ENCODE results near the gene POLR3B.
"Not testable (repeated sequence)": the region's sequence is repeated elsewhere in the genome, so short reads cannot be mapped to it uniquely, and the experiment has no call there.

The POLR3B gene

DNA sequence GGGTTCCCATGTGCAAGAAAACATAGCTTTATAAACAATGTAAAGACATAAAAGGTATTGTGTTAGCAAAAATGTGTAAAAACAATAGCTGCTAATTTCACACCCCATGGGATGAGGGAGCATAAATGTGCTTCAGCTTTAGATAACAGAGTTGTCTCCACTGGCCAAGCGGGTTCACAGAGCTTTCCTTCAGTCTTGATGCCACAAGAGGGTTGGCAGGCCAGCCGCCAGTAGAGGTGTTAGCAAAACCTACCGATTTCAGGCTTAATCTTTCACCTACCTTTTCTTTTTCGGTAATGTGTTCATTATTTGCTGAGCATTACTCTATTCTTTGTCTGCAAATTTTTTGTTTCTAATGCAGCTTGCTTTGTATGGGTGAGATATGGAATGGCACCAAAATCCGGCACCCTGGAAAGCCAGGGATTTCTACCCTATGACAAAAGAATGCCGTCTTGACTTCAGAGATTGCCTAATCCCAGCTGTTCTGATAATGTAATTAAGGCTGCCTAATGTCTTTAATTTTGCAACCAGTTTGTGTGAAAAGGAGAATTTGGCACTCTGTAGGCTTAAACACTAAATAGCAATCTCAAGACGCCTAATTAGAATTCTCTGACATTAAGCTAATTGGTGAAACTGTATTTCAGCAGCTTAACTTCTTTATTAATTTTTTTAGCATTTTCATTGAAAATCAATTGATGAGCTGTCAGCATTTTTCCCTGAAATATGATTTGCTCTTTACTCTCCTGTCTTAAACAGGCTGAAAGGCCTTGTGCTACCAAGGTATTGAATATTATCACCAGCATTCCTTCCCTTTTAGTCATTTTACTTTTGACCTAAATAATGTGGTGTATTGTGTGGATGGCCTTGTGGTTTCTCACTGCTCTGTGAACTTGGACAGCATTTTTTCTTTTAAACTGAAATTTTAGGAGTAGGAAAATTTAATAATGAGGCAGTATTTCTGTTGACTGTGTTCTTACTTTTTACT lies 60.7 kb downstream of the POLR3B start:
- no peak for DNase-seq

DNA sequence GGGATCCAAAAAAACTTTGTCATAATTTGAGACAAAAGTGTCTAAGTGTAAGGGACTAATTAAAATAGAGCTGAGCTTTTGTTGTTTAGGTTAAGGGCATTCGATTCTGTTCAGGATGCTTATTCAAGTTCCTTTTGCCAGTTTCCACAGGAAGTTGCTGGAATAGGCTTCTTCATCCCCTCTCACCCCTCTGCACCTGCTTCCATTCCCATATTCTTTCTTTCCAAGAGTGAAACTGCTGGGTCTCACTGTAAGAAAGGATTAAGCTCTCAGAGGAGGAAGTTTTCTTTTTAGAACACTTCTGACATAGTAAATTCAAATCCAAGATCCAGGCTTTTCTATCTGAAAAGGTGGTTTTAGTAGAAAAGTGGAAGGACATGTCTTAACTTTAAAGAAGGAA lies 61.4 kb downstream of the POLR3B start:
- DNase-seq, result no peak

DNA sequence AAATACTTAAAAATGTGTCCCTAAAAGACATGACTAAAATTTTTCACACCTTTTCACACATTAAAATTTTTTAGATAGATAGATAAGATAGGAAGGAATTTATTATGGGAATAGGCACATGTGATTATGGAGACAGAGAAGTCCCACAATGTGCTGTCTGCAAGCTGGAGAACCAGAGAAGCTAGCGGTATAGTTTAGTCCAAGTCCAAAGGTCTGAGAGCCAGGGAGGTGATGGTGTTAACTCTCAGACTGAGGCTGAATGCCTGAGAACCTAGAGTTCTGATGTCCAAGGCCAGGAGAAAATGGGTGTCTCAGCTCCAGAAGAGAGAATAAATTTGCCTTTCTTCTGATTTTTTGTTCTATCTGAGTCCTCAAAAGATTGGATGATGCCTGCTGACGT lies 65.7 kb downstream of the POLR3B start:
- DNase-seq, result no peak

DNA sequence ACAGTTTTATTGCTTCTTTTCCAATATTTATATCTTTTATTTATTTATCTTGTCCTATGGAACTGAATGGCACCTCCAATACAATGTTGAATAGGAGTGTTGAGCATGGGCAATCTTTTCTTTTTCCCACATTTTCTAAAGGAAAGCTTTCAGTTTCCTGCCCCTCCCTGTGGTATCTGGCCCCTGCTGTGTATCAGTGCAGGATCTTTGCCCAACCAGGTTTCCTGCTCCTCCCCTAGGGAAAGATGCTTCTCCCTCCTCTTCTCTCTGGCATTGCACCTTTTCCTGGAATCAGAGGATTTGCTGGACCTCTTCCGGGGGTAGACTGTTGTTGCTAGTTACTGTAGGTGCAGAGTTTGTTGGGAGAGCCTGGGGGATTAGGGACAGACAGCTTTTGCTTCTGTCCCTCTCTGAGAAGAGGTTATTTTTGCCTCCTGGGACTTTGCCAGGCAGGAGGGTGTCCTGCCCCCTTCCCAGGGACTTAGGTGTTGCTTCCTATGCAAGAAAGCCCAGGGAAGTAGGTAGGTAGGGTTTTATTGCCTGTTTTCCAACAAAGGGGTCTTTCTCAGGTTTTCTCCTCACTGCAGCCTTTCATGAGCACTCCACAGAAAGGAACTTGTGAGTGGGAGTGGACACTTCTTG lies 67.6 kb downstream of the POLR3B start:
- no peak for DNase-seq

DNA sequence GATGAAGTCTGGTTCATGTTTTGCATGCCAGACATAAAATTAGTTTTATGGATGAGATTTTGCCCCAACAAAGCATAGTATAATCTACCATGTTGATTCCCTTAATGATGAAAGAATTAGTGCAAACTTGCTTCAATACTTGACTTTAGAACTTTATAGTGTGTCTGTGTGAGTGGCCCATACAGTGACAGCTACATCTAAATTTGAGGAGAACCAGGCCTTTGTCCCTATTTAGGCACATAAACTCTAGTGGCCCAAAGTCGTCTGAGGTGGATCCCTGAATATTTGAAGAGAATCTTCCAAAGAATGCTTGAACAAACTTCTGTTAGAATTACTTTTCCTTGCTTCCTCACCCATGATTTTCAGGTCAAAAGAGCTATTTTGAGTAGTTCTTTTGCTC lies 70.4 kb downstream of the POLR3B start:
- no peak for DNase-seq

DNA sequence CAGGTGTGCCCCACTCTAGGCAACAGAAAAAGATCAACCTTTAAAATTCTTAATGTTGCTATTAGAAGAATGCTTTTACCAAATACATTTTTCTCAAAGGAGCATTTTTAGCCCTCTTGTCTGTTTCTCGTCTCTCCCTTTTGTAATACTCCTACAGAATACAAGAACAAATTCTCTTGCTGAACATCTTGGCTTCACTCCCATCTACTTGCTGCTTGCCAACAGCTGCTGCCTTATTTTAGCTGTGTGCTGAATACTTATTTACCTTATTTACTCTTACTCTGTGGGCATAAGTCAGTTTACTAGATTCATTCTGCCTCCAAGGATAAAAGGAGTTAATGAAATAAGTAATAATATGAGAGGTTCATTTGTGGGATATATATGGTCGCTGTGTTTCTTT lies 70.8 kb downstream of the POLR3B start:
- no peak for DNase-seq

DNA sequence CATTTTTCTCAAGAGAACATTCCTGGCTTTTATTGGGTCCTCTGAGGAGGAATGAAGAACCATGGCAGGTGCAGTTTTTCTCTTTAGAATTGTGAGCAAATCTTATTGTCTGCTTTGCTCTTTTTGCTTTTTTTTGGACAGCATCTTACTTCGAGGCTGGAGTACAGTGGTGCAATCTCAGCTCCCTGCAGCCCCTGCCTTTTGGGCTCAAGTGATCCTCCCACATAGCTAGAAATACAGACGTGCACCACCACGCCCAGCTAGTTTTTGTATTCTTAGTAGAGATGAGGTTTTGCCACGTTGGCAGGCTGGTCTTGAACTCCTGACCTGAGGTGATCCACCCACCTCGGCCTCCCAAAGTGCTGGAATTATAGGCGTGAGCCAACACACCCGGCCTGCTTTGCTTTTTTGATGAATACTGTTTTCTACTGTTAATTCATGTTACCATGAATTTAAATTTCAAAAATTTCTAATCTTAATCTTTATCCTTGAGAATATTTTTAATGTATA lies 71.5 kb downstream of the POLR3B start:
- DNase-seq, result no peak

DNA sequence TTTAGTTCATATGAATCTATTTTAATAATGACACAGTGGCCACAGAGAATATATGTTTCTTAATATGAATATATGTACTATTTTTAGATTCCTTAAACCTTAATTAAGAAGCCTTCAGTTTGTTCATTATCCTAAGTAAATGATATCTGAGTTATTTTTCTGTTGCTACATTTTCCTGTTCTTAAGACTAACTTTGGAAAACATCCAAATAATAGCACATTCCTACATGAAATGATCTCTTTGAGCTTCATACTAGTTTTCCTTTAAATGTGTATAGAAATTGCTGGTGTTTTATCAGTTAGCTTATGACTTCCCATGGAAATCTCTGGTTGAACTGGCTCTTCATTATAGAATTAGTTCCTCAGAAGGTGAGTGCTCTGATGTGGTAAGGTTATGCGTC lies 72.1 kb downstream of the POLR3B start:
- no peak for DNase-seq

DNA sequence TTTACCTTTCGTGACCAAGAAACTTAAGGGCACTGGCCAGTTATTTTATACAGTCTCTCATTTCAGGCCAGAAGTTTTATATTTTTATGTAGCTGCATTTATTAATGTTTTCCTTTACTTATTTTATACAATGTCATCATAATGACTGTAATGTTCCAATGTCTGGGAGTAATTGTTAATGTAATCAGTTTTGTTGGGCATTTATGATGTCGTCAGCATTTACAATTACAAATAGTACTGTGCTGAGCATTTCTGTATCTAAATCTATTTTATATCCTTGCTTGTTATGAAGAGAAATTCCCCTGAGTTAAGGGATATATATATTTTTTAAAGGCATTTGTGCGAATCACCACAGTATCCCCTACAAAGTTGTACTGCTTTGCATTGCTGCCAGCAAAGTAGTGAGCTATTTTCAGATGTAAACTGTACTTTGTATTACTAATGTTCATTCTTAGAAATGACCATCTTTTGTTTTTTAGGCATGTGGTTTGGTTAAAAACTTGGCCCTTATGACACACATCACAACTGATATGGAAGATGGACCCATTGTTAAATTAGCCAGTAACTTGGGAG lies 74.4 kb downstream of the POLR3B start:
- no peak for DNase-seq

DNA sequence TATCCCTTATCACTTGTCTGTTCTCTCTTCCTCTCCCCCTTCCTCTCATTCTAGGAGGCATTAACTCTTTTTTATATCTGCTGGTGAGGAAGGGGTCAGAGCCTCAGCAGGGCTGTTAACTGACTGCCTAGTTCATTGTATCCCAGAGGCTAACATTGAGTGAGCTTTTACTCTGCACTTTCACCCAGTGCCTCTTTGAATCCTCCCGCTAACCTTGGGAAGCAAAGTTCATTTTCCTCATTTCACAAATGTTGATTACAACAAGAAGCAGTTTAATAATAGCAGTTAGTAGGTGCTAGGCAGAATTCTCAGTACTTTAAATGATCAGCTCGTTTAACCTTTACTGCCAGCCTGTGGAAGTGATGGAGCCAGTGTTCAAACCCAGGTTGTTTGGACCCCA lies 75.5 kb downstream of the POLR3B start:
- no peak for DNase-seq

DNA sequence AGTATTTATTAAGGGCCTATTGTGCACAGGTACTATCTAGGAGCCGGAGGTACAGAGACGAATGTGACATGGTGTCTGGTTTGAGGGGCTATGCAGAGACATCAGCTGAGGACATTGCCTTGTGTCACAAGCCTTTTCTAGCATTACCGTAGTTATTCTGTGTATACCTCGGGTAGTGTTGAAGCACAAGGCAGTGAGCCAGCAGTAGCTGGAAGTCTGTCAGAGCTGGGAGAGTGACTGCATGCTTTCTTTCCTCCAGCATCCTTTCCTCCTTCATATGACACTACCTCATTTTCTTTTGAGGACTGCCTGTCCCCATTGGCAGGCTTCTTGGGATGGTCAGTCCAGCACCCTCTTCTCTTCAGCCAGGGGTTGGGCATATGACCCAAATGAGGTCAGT lies 77.0 kb downstream of the POLR3B start:
- no peak for DNase-seq

DNA sequence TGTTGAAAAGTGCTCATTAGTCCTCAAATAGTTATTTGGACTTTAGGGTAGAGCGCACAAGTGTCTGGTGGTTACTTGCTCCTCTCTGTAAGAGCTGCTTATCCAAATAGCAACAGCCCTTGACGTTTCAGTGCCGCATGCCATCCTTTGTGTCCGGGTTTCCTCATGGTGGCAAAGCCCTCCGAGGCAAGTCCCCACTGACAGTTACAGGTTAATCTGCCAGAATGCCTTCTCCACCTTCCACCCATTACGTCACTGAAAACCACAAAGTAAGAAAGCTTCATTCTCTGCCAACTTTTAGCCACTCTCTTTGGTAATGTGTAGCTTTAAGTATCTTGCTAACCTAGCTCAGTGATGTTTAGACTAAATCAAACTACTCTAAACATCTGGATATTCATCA lies 78.6 kb downstream of the POLR3B start:
- no peak for DNase-seq

DNA sequence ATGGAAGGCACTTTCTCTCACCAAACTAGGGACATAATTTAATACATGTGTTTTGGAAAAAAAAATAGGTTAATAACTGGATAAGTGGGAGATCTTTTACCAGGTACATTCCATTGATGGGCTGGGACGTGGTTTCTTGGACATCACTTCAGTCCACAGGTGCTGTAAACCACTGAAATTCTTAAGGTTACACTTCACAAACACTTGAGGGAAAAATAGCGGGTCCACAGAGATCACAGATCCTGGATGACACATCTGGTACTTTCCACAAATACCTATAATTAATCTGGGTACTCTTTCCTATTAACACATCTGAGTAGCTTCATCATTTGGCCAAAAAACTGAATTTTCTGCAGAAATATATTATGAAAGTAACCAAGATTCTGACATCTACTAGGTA lies 85.0 kb downstream of the POLR3B start:
- DNase-seq, result no peak

DNA sequence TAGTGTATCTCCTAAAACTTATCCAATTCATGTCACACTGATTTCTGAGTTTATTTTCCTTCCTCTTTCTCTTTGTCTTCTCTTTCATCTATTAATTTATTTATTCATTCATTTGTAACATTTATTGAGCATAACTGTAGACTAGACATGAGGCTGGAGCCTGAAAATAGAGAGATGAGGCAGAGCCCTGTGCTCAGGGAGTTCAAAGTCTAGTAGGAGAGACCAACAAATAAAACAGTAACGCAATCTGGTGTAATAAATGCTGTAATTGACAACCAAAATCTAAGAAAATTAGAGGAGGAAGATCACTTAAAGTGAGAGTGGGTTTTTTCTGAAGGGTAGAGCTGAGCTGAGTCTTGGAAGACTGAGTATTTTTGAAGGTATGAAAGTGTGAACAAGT lies 87.5 kb downstream of the POLR3B start:
- no peak for DNase-seq

DNA sequence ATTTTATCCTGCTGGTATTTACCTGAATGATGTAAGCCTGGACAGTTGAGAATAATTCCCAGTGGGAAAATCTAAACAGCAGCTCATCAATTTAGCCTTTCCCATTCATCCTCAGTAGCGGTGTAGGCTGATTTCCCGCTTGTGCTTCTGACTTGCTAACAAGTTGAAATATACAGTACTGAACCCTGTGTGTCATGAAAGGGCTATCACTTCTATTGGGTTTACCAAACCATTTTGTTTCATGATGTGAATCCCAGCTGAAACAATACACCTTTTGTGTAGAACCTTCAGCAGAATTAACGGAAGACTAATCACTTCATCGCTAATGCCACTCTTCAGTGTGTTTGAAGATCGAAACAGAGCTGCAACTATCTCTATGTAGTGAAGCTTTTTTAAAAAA lies 88.4 kb downstream of the POLR3B start:
- no peak for DNase-seq

DNA sequence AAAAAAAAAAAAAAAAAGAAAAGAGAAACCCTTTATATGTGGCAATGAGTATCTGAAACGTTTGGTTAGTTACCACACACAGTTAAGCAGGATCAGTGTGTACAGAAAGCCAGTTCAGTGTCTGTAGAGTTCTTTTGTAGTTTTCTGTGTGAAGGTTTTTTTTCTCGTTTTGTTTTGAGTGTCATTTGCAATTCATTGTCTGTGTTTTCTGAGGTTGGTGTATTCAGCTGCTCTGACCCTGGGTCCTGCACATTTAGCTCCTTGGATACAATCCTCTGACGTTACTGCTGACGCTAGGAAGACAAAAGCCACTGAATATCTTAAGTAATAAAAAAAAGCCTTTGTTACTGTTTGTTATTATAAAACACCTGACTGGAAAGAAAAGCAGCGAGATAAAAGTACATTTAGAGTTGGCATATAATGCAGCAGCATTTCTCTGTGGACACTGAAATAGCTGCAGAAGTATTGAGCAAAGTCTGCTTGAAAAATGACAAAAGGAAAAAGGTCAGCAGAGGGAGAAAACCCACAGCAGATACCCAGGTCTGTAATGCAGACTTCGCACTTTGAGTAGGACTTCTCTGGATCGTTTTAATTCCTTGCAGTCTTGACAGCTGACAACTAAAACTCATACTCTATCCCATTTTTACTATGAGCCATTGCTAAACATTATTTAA lies 89.0 kb downstream of the POLR3B start:
- DNase-seq, result no peak

DNA sequence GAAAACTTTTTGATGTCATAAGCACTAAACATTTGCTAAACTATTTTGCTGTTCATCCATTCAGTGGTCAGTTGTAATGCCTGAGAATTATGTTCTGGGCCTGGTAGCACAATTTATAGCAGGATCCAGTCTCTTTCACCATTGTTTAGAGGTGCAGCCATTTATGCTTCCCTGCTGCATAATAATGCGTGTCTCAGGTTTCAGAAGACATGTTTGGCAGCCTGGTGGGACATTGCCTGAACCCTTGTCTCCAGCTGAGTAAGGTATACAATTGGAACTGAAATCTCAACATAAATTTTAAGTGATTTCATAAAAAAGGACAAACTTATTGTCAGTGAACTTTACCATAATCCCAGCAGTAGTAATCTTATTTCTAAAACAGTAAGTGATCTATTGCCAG lies 94.8 kb downstream of the POLR3B start:
- DNase-seq, result no peak

DNA sequence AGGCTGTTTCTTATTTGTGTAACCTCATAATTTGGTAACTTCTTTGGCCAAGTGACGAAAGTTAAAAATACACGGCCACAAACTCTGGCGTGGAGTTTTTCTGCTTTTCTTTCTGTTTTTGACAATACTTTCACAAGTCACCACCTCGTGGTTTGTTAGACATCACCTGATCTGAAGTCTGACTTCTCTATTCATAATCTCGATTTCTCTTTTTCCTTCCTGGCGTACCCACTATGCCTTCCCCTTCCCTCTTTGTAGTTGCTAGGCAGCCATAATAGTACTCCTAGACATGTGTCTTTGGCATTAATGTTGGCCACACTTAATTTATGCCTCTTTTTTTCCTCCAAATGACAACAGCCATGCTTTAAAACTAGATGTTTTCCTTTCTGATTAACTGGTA lies 97.6 kb downstream of the POLR3B start:
- DNase-seq, result no peak

DNA sequence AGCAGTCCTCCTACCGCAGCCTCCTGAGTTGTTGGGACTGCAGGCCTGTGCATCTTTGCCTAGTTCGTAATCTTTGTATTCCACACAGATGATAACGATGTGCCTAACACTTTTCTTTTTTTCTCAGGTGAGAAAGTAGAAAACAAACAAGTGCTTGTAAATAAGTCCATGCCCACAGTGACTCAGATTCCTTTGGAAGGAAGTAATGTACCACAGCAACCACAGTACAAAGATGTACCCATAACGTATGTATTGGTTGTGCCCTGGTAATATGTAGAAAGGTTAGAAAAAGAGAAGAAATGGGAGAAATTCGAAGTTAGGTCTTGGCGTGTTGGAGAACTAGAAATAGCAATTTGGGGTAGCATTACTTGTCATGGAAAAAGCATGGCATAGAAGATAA lies 101.6 kb downstream of the POLR3B start:
- no peak for DNase-seq

DNA sequence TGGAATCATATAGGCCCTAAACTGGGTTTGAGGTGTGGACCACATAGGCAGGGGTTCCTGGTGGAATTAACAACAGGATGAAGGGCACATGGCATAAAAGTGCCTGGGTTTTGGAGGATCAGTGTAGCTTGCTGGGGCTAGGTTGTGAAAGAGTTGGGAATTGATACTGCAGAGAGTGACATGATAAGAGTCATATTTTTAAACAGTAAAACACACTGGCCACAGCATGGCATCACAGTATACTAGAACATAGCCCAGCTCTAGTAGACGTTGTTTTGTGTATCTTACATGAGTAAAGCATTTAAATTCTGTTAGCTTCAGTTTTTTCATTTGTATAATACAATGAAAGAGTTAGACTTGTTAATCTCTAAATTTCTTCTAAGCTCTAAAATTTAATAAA lies 102.0 kb downstream of the POLR3B start:
- no peak for DNase-seq

DNA sequence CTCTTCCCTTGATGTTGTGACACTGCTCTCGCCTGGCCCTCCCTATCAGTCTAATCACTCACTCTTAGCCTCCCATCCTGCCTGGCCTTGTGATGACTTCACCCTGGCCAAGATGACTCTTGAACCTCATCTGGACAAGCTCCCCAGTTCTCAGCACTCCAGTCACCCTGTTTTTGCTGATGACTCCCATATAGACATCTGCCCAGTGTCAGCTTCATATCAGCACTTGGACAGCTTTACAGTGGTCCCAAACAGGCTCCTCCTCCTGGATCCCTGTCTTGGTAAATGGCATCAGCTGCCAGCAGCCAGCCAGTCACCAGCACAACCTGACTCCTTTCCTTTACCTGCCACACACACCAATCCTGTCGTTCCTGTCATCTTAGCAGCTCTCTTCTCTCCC lies 104.2 kb downstream of the POLR3B start:
- no peak for DNase-seq

DNA sequence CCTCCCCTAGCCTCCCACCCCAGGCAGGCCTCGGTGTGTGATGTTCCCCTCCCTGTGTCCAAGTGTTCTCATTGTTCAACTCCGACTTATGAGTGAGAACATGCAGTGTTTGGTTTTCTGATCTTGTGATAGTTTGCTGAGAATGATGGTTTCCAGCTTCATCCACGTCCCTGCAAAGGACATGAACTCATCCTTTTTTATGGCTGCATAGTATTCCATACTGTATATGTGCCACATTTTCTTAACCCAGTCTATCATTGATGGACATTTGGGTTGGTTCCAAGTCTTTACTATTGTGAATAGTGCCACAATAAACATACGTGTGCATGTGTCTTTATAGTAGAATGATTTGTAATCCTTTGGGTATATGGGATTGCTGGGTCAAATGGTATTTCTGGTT lies 108.1 kb downstream of the POLR3B start:
- DNase-seq, result not testable (repeated sequence)

DNA sequence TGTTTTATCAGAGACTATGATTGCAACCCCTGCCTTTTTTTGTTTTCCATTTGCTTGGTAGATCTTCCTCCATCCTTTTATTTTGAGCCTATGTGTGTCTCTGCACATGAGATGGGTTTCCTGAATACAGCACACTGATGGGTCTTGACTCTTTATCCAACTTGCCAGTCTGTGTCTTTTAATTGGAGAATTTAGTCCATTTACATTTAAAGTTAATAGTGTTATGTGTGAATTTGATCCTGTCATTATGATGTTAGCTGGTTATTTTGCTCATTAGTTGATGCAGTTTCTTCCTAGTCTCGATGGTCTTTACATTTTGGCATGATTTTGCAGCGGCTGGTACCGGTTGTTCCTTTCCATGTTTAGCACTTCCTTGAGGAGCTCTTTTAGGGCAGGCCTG lies 118.1 kb downstream of the POLR3B start:
- not testable (repeated sequence) for DNase-seq
